SU-DHL-6 (cell line): ENCODE data around the gene VPS13A.

Experiments
- H2AFZ ChIP-seq: fragments of 200-600 bp; sonication (generic); 2 replicates; pipeline ENCODE4 v1.6.1; 2014; ENCODE audit warnings: low read depth, mild to moderate bottlenecking, moderate library complexity, mixed read lengths, antibody characterized with exemption, low read length; ENCODE audit not compliant: severe bottlenecking
- H3F3A ChIP-seq: fragments of 200-600 bp; shearing (Covaris generic); 2 replicates; pipeline ENCODE4 v1.6.0; 2016; ENCODE audit warnings: antibody characterized with exemption, mild to moderate bottlenecking; ENCODE audit not compliant: insufficient read depth
- H3K27ac ChIP-seq: fragments of 200-600 bp; sonication (generic); 2 replicates; pipeline ENCODE4 v1.5.1; 2016; ENCODE audit warnings: low read depth, mild to moderate bottlenecking, low read length, moderate library complexity, mixed read lengths
- H3K27me3 ChIP-seq: fragments of 200-600 bp; sonication (generic), shearing (Covaris generic); 2 replicates; pipeline ENCODE4 v1.6.0; 2014; ENCODE audit warnings: mild to moderate bottlenecking, low read length
- H3K36me3 ChIP-seq: fragments of 200-600 bp; sonication (generic); 2 replicates; pipeline ENCODE4 v1.6.1; 2014; ENCODE audit warnings: mild to moderate bottlenecking, low read length, mixed read lengths
- H3K4me2 ChIP-seq: fragments of 300-600, 200-600 bp; shearing (Covaris generic), sonication (generic); 2 replicates; pipeline ENCODE4 v1.6.0; 2014; ENCODE audit warnings: low read length, low read depth, mild to moderate bottlenecking; ENCODE audit not compliant: poor library complexity, severe bottlenecking
- H3K4me3 ChIP-seq: fragments of 200-600 bp; sonication (generic); 2 replicates; pipeline ENCODE4 v1.5.1; 2014; ENCODE audit warnings: antibody characterized with exemption, low read length, mild to moderate bottlenecking, mixed read lengths; ENCODE audit not compliant: insufficient read depth, poor library complexity, severe bottlenecking
- H3K79me2 ChIP-seq: fragments of 200-600 bp; sonication (generic); 2 replicates; pipeline ENCODE4 v1.6.1; 2014; ENCODE audit warnings: mild to moderate bottlenecking, low read length, moderate library complexity; ENCODE audit not compliant: insufficient read depth
- H3K9ac ChIP-seq: fragments of 200-600 bp; sonication (generic); 2 replicates; pipeline ENCODE4 v1.7.0; 2014; ENCODE audit warnings: mild to moderate bottlenecking, low read length
- H3K9me2 ChIP-seq: fragments of 200-600 bp; sonication (generic); replicated peaks from 2 replicates; pipeline ENCODE4 v1.6.1; 2014; ENCODE audit warnings: low read length; ENCODE audit not compliant: insufficient read depth
- H3K9me3 ChIP-seq: fragments of 200-600 bp; sonication (generic); 2 replicates; pipeline ENCODE4 v1.6.1; 2014; ENCODE audit warnings: low read length, mixed read lengths; ENCODE audit not compliant: insufficient read depth
- H4K20me1 ChIP-seq: fragments of 200-600 bp; sonication (generic); 2 replicates; pipeline ENCODE4 v1.6.1; 2014; ENCODE audit warnings: low read depth, mild to moderate bottlenecking, antibody characterized with exemption, low read length, moderate library complexity, mixed read lengths
- CTCF ChIP-seq: fragments of 200-600 bp; sonication (generic); IDR thresholded peaks from one replicate; pipeline ENCODE4 v1.5.1; 2017; ENCODE audit warnings: antibody characterized with exemption, mild to moderate bottlenecking, low read length, moderate library complexity; ENCODE audit not compliant: insufficient read depth, poor library complexity, severe bottlenecking
- EZH2phosphoT487 ChIP-seq: fragments of 200-600 bp; sonication (generic), shearing (Covaris generic); conservative IDR thresholded peaks from 2 replicates; pipeline ENCODE4 v1.6.1; 2018; ENCODE audit warnings: mild to moderate bottlenecking, antibody characterized with exemption, low read length, moderate library complexity, mixed read lengths

The VPS13A gene

DNA sequence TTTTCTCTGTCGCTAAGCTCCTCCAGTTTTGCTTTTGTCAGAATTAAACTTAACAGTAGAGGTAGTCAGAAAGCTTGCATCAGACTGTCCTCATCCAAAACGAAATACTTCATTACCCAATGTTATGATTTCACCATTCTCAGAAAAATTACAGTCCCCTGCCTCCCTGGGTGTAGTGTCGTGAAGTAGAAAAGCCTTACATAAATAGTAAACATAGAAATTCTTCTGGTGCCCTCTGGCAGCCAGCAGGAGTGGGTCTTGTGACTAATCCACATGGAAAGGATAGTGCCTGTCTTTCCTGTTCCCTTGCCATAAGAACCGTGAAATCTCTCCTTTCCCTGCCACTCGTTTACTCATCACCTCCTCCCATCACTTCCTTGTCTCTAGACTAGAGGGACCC is 240.2 kb downstream of the VPS13A start:
- H3F3A ChIP-seq: no peaks in the 10 kb centered on the region
- no peaks in the 10 kb centered on the region for H4K20me1 ChIP-seq
- no peaks in the 10 kb centered on the region for H3K36me3 ChIP-seq
- no peaks in the 10 kb centered on the region for H3K9me2 ChIP-seq
- no peaks in the 10 kb centered on the region for H3K79me2 ChIP-seq
- no peak overlapping the region for H2AFZ ChIP-seq
- TF ChIP-seq EZH2phosphoT487 (no peak), CTCF (no peak)
- H3K27me3 ChIP-seq: no peaks in the 10 kb centered on the region
- H3K4me3 ChIP-seq: no peak overlapping the region
- no peak overlapping the region for H3K4me2 ChIP-seq
- no peak overlapping the region for H3K9ac ChIP-seq
- no peak overlapping the region for H3K27ac ChIP-seq
- H3K9me3 ChIP-seq: no peaks in the 10 kb centered on the region

DNA sequence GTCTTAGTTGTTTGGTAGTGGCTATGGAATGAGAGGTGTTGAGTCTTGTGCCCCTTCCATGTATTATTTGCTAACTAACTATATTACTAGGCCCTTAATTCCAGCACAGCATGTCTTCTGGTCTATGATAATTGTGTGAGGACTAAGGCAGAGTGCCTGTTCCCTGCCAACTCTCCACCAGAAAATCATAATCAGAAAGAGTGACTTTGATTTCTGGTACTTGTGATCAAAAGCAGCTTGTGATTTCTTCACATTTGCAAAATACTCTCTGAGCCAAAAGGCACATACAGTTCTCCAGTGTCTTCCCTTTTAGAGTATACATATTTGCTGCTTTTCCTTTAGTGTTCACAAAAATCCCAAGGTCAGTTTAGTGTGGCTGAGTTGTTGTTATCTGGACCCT is 240.9 kb downstream of the VPS13A start:
- Histone ChIP-seq H3K4me3 (no peak overlapping the region), H3F3A (no peaks in the 10 kb centered on the region), H3K79me2 (no peaks in the 10 kb centered on the region), H3K9me3 (no peaks in the 10 kb centered on the region), H3K27ac (no peak overlapping the region), H4K20me1 (no peaks in the 10 kb centered on the region), H3K27me3 (no peaks in the 10 kb centered on the region), H3K9ac (no peak overlapping the region), H3K36me3 (no peaks in the 10 kb centered on the region), H3K9me2 (no peaks in the 10 kb centered on the region), H3K4me2 (no peak overlapping the region), H2AFZ (no peak overlapping the region)
- TF ChIP-seq CTCF: no peak
- TF ChIP-seq EZH2phosphoT487: no peak

DNA sequence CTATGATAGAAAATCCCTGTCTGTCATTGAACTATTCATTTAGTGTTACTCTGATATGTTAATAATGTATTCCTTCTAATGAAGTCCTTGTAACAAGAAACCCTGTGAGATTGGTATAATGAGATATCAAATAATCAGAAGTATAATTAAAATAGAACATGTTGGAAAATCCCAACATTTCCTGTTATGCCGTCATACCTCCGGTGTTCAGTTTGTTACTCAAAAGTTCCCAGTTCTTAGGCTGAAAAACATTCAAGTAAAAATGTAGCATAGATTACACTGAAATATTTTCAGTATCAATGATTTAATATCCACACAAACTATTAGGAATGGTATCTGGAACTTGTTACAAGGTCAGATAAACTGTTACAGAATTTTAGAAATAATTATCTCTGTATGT is 243.3 kb downstream of the VPS13A start:
- no peak overlapping the region for H3K4me3 ChIP-seq
- H3K4me2 ChIP-seq: no peak overlapping the region
- no peaks in the 10 kb centered on the region for H3K9me2 ChIP-seq
- no peaks in the 10 kb centered on the region for H3K9me3 ChIP-seq
- no peak overlapping the region for H3K27ac ChIP-seq
- no peaks in the 10 kb centered on the region for H3F3A ChIP-seq
- TF ChIP-seq EZH2phosphoT487 (no peak), CTCF (no peak)
- H3K36me3 ChIP-seq: no peaks in the 10 kb centered on the region
- no peak overlapping the region for H3K9ac ChIP-seq
- no peaks in the 10 kb centered on the region for H3K79me2 ChIP-seq
- no peaks in the 10 kb centered on the region for H3K27me3 ChIP-seq
- H2AFZ ChIP-seq: no peak overlapping the region
- no peaks in the 10 kb centered on the region for H4K20me1 ChIP-seq
